ENCODE data around the gene WSB2.

GRCh38 chr12:118107694-118108093 is 46.7 kb upstream of the WSB2 start:
- TF ChIP-seq CTCF (IDR thresholded peaks at IDR 0.05 in 8 of 11, conservative IDR thresholded peaks at IDR 0.05 in 3 of 11) (no peak), POLR2AphosphoS5 (IDR thresholded peaks at IDR 0.05) (no peak), POLR2A (IDR thresholded peaks at IDR 0.05) (no peak)

All from spleen (tissue), 7 donors.